ENCODE measurements around the gene FSTL4. TPM values are rescaled to one million over a fixed set of nuclear protein-coding genes. Genes with fewer than 3 reads are reported as not detected.

FSTL4 gene
- total and polyA plus RNA-seq, 2 of the 4 experiments (the other 2 are of a cell fraction), result 0.18 TPM; not detected in 1

- no peak overlapping the region for H3K4ac ChIP-seq (ENCODE audit: low read depth, low read length)
- H2BK15ac ChIP-seq (ENCODE audit: low read depth, low read length), result no peak overlapping the region
- peaks cover 9% of the 10 kb centered on the region; the same call in 1 of the 2 replicates for H3K27me3 ChIP-seq (ENCODE audit: control insufficient read depth, insufficient read depth, low read length)
- H3K4me3 ChIP-seq (ENCODE audit: insufficient read depth, low read depth, low read length), result no peak overlapping the region
- no peaks in the 10 kb centered on the region for H3K79me1 ChIP-seq (ENCODE audit: low read depth in 1 of 2, low read length in 2 of 2)
- ChIA-PET POLR2A (ENCODE audit: unreplicated experiment) (no interaction called here), CTCF (no interaction called here)
- no peaks in the 10 kb centered on the region for H3K36me3 ChIP-seq (ENCODE audit: control insufficient read depth, insufficient read depth, low read length)
- H4K91ac ChIP-seq (ENCODE audit: insufficient read depth, low read depth, low read length), result no peak overlapping the region
- H4K5ac ChIP-seq (ENCODE audit: low read depth, low read length), result no peak overlapping the region
- H4K20me1 ChIP-seq (ENCODE audit: insufficient read depth, low read length), result no peaks in the 10 kb centered on the region
- no peak overlapping the region for H2AK9ac ChIP-seq (replicated peaks; ENCODE audit: low read depth, low read length, poor library complexity)
- H3K18ac ChIP-seq (ENCODE audit: low read depth, low read length), result no peak overlapping the region
- H2AK5ac ChIP-seq (ENCODE audit: low read depth, low read length), result no peak overlapping the region
- H2BK20ac ChIP-seq (ENCODE audit: low read depth, low read length), result no peak overlapping the region
- H2AFZ ChIP-seq (replicated peaks; ENCODE audit: low read length, poor library complexity), result no peak overlapping the region
- no peaks in the 10 kb centered on the region for H3K9me3 ChIP-seq (ENCODE audit: control insufficient read depth, insufficient read depth, low read length)
- no peak for TF ChIP-seq RCOR1 (IDR thresholded peaks at IDR 0.05; ENCODE audit: insufficient replicate concordance, low read length)
- TF ChIP-seq MAFK (IDR thresholded peaks at IDR 0.05; ENCODE audit: low read depth, low read length), result no peak
- no peak for TF ChIP-seq SMC3 (IDR thresholded peaks at IDR 0.05; ENCODE audit: low read depth, low read length)
- no peak for TF ChIP-seq POLR2A (IDR thresholded peaks at IDR 0.05; ENCODE audit: low read depth, low read length)
- TF ChIP-seq, protein P1, sequence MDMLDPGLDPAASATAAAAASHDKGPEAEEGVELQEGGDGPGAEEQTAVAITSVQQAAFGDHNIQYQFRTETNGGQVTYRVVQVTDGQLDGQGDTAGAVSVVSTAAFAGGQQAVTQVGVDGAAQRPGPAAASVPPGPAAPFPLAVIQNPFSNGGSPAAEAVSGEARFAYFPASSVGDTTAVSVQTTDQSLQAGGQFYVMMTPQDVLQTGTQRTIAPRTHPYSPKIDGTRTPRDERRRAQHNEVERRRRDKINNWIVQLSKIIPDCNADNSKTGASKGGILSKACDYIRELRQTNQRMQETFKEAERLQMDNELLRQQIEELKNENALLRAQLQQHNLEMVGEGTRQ (IDR thresholded peaks at IDR 0.05; ENCODE audit: low read depth, low read length), result no peak
- TF ChIP-seq, protein P2, sequence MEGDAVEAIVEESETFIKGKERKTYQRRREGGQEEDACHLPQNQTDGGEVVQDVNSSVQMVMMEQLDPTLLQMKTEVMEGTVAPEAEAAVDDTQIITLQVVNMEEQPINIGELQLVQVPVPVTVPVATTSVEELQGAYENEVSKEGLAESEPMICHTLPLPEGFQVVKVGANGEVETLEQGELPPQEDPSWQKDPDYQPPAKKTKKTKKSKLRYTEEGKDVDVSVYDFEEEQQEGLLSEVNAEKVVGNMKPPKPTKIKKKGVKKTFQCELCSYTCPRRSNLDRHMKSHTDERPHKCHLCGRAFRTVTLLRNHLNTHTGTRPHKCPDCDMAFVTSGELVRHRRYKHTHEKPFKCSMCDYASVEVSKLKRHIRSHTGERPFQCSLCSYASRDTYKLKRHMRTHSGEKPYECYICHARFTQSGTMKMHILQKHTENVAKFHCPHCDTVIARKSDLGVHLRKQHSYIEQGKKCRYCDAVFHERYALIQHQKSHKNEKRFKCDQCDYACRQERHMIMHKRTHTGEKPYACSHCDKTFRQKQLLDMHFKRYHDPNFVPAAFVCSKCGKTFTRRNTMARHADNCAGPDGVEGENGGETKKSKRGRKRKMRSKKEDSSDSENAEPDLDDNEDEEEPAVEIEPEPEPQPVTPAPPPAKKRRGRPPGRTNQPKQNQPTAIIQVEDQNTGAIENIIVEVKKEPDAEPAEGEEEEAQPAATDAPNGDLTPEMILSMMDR (conservative IDR thresholded peaks at IDR 0.05; ENCODE audit: low read depth, low read length), result no peak
- TF ChIP-seq MXI1 (IDR thresholded peaks at IDR 0.05; ENCODE audit: borderline replicate concordance, low read depth, low read length), result no peak
- TF ChIP-seq CEBPB (IDR thresholded peaks at IDR 0.05; ENCODE audit: low read depth, low read length), result no peak
- TF ChIP-seq NFE2L2 (IDR thresholded peaks at IDR 0.05; ENCODE audit: low read depth, low read length), result no peak
- no peak overlapping the region for H2BK5ac ChIP-seq (ENCODE audit: low read depth, low read length, poor library complexity, severe bottlenecking)
- intact Hi-C loops (cut with micrococcal nuclease), result no loop called here
- no peak for ATAC-seq (ENCODE audit: low read depth)
- no peak overlapping the region for H3K14ac ChIP-seq (replicated peaks; ENCODE audit: low read depth, low read length)
- no TSS peak for BruUV-seq (replicated peaks)
- no peaks in the 10 kb centered on the region for H3K4me1 ChIP-seq (ENCODE audit: control insufficient read depth, insufficient read depth, low read length)
- no peak overlapping the region for H3K56ac ChIP-seq (ENCODE audit: extremely low read depth, insufficient read depth, low read length)
- WGBS, 2 experiments (ENCODE audit: extremely low coverage in 2 of 2, insufficient read length in 1 of 2), result no CpG with 5 or more reads among the region's 8 CpGs
- no peak overlapping the region for H3K23ac ChIP-seq (ENCODE audit: low read depth, low read length)
- H4K8ac ChIP-seq (ENCODE audit: low read depth in 2 of 2, low read length in 2 of 2), result no peak overlapping the region
- in situ Hi-C loops (cut with MboI; ENCODE audit: low sequenced_read_pairs), result no loop called here
- no peak overlapping the region for H2BK120ac ChIP-seq (ENCODE audit: low read depth, low read length)
- no peak for DNase-seq
- H3K27ac ChIP-seq (ENCODE audit: insufficient read depth, low read length), result no peak overlapping the region
- no peak overlapping the region for H3K4me2 ChIP-seq (ENCODE audit: low read depth, low read length)
- no peaks in the 10 kb centered on the region for H3K9me1 ChIP-seq (ENCODE audit: insufficient read depth, low read length)
- dilution Hi-C loops (cut with HindIII; ENCODE audit: low sequenced_read_pairs, unreplicated experiment), result no loop called here
- no peak overlapping the region for H3K9ac ChIP-seq (ENCODE audit: low read depth, low read length)
Measured at GRCh38 chr5:133277744-133278143, 334.6 kb downstream of the FSTL4 start.

All from IMR-90 (cell line).